HepG2 (cell line): ENCODE results near the gene ALOX15. TPM values are rescaled to one million over a fixed set of nuclear protein-coding genes. Genes with fewer than 3 reads are reported as not detected.

Experiments
- ATAC-seq: fragments of 200-7000 bp; cut with Tn5 transposase; 3 replicates; pipeline ENCODE4 v1.9.1; 2020; ENCODE audit warnings: mild to moderate bottlenecking, moderate library complexity
- BruUV-seq: library from RNA; stranded (reverse); fragments of 400-500 nt; replicated peaks from 2 replicates; lab custom pipeline; 2021; lab: Mats Ljungman, UMichigan
- CTCF ChIA-PET: fragments of 300-600 bp; formaldehyde crosslinking; extraction: SDS; loops from one replicate; lab custom pipeline; 2021; ENCODE audit warnings: low total read pairs, inconsistent platforms, low intra/inter-chr PET ratio; lab: Yijun Ruan, JAX
- POLR2A ChIA-PET: fragments of 350-600 bp; sonication (Branson Sonifier 250); formaldehyde crosslinking; loops from one replicate; lab custom pipeline; 2020; ENCODE audit warnings: antibody characterized with exemption, inconsistent platforms; lab: Yijun Ruan, JAX
- DNase-seq: peaks from one replicate; pipeline ENCODE4 v3.0.0-alpha.2; 2015; ENCODE audit warnings: low spot score
- FAIRE-seq: peaks from 3 replicates; lab custom pipeline; 2011; peaks lifted over from hg19 to GRCh38; lab: Jason Lieb, UNC
- H2AFZ ChIP-seq: one replicate; pipeline ENCODE4 v1.6.1; 2011; ENCODE audit warnings: low read length, inconsistent platforms
- H3K27ac ChIP-seq: fragments of 300-600 bp; 3 replicates; pipeline ENCODE4 v1.8.0; 2011; ENCODE audit warnings: mixed run types, mild to moderate bottlenecking, mixed read lengths, low read length, inconsistent platforms; ENCODE audit not compliant: insufficient read depth; ENCODE audit errors: extremely low read length
- H3K27me3 ChIP-seq, 2 experiments: fragments of 200-600 bp in 1 of 2; 2 replicates in 1 of 2; 3 replicates in 1 of 2; pipeline versions ENCODE4 v1.6.0 to v1.8.0; 2011; ENCODE audit warnings: low read length in 2 of 2, mild to moderate bottlenecking in 2 of 2, moderate library complexity in 2 of 2, inconsistent platforms in 1 of 2; ENCODE audit not compliant: insufficient read depth in 2 of 2, control insufficient read depth in 1 of 2
- H3K36me3 ChIP-seq, 2 experiments: fragments of 200-600 bp in 1 of 2; replicated peaks in 1 of 2; 2 replicates in 1 of 2; 3 replicates in 1 of 2; pipeline versions ENCODE4 v1.5.1 to v1.8.0; 2011; ENCODE audit warnings: low read length in 2 of 2, inconsistent platforms in 1 of 2; ENCODE audit not compliant: insufficient read depth in 2 of 2, control insufficient read depth in 1 of 2
- H3K4me1 ChIP-seq: 2 replicates; pipeline ENCODE4 v1.5.1; 2012; ENCODE audit warnings: low read length, inconsistent platforms; ENCODE audit not compliant: insufficient read depth
- H3K4me2 ChIP-seq: 2 replicates; pipeline ENCODE4 v1.6.0; 2011; ENCODE audit warnings: low read depth, low read length, inconsistent platforms
- H3K4me3 ChIP-seq, 3 experiments: fragments of 200-600 bp in 1 of 3; sonication (generic), shearing (Covaris generic) in 1 of 3; replicated peaks in 1 of 3; 2 replicates each; pipeline ENCODE4 v1.5.1; 2011 to 2016; ENCODE audit warnings: low read length in 3 of 3, inconsistent platforms in 2 of 3, low read depth in 2 of 3, mild to moderate bottlenecking in 2 of 3, control low read depth in 1 of 3, mixed read lengths in 1 of 3; ENCODE audit not compliant: insufficient read depth in 1 of 3
- H3K79me2 ChIP-seq: one replicate; pipeline ENCODE4 v1.6.1; 2011; ENCODE audit warnings: low read length, inconsistent platforms; ENCODE audit not compliant: insufficient read depth
- H3K9ac ChIP-seq: 2 replicates; pipeline ENCODE4 v1.6.0; 2011; ENCODE audit warnings: mild to moderate bottlenecking, low read depth, low read length, inconsistent platforms; ENCODE audit not compliant: insufficient read depth
- H3K9me3 ChIP-seq: 2 replicates; pipeline ENCODE4 v1.5.1; 2012; ENCODE audit warnings: mild to moderate bottlenecking, low read length
- H4K20me1 ChIP-seq: 2 replicates; pipeline ENCODE4 v1.6.0; 2011; ENCODE audit warnings: inconsistent platforms, mild to moderate bottlenecking, low read length, moderate library complexity; ENCODE audit not compliant: insufficient read depth
- HMG20A ChIP-seq: IDR thresholded peaks from 2 replicates; pipeline ENCODE4 v1.6.1; 2016; ENCODE audit warnings: borderline replicate concordance
- NONO ChIP-seq, 2 experiments: fragments of 450-650 bp in 1 of 2; sonication (generic) in 1 of 2; formaldehyde crosslinking in 1 of 2; IDR thresholded peaks in 1 of 2; conservative IDR thresholded peaks in 1 of 2; 2 replicates each; pipeline versions ENCODE4 v1.6.1 to v1.8.0; 2017 to 2022; ENCODE audit warnings: mild to moderate bottlenecking in 1 of 2, missing genetic modification reagents in 1 of 2, moderate library complexity in 1 of 2
- PAWR ChIP-seq: sonication (generic); formaldehyde crosslinking; IDR thresholded peaks from 2 replicates; pipeline ENCODE4 v1.4.0; 2020; ENCODE audit warnings: missing genetic modification reagents, mild to moderate bottlenecking, borderline replicate concordance
- PHF20 ChIP-seq: sonication (generic); formaldehyde crosslinking; IDR thresholded peaks from 2 replicates; pipeline ENCODE4 v1.5.0; 2020; ENCODE audit warnings: mild to moderate bottlenecking, missing genetic modification reagents
- ZIK1 ChIP-seq: sonication (generic); formaldehyde crosslinking; IDR thresholded peaks from 2 replicates; pipeline ENCODE4 v1.5.0; 2020; ENCODE audit warnings: mild to moderate bottlenecking, low read depth, missing genetic modification reagents, borderline replicate concordance
- ZNF367 ChIP-seq: sonication (generic); formaldehyde crosslinking; IDR thresholded peaks from 2 replicates; pipeline ENCODE4 v1.4.0; 2020; ENCODE audit warnings: missing genetic modification reagents, borderline replicate concordance
- WGBS: methylation state at CpG from one replicate; pipeline ENCODE4 v1.1.6; 2017; ENCODE audit warnings: low lambda C conversion rate; 5-methylcytosine and 5-hydroxymethylcytosine counted together
- in situ Hi-C: cut with HindIII; loops from 2 replicates; pipeline ENCODE4 v1.10.0; 2017; ENCODE audit warnings: low pct_unique_long_range_greater_than_20kb; ENCODE audit not compliant: extremely low pct_ligation_motif_present
- intact Hi-C: fragments of 100-400 bp; cut with micrococcal nuclease; formaldehyde crosslinking; loops from one replicate; pipeline ENCODE4 v1.10.0; 2022; ENCODE audit not compliant: unreplicated experiment
- polyA plus RNA-seq, 8 experiments: library from polyadenylated mRNA; depleted of rRNA in 3 of 8; stranded (reverse) in 7 of 8; unstranded in 1 of 8; fragments of >200 nt; fragmentation: Illumina TruSeq in 4 of 8; extraction: Trizol in 4 of 8; gene quantifications; 2 replicates each; pipeline versions ENCODE4 v1.2.1 to v1.2.3, GENCODE V29; 2011 to 2016; ENCODE audit warnings: low read depth in 4 of 8, missing spikeins in 1 of 8, mixed read lengths in 1 of 8; ENCODE audit not compliant: insufficient read depth in 1 of 8
- total RNA-seq, 5 experiments: library from RNA; depleted of rRNA; stranded (reverse); fragments of >200 nt; fragmentation: Illumina TruSeq; extraction: Trizol; gene quantifications; 2 replicates each; pipeline ENCODE4 v1.2.3, GENCODE V29; 2016; ENCODE audit warnings: low read depth in 1 of 5
- TF ChIP-seq, protein P1 (sequence below): fragments of 450-650 bp; IDR thresholded peaks from 2 replicates; pipeline ENCODE4 v1.6.1; 2017; ENCODE audit warnings: mild to moderate bottlenecking
- TF ChIP-seq, protein P2 (sequence below): sonication (generic); formaldehyde crosslinking; IDR thresholded peaks from 2 replicates; pipeline ENCODE4 v1.4.0; 2020; ENCODE audit warnings: missing genetic modification reagents
- TF ChIP-seq, protein P3 (sequence below): IDR thresholded peaks from 2 replicates; pipeline ENCODE4 v1.6.1; 2012; ENCODE audit warnings: low read length, improper control_type of control experiment

The ALOX15 gene
- total and polyA plus RNA-seq, 2 of the 13 experiments (the other 11 are each of a cell fraction or from before 2014, with no cell fraction given): 0.04 TPM; not detected in 1

DNA sequence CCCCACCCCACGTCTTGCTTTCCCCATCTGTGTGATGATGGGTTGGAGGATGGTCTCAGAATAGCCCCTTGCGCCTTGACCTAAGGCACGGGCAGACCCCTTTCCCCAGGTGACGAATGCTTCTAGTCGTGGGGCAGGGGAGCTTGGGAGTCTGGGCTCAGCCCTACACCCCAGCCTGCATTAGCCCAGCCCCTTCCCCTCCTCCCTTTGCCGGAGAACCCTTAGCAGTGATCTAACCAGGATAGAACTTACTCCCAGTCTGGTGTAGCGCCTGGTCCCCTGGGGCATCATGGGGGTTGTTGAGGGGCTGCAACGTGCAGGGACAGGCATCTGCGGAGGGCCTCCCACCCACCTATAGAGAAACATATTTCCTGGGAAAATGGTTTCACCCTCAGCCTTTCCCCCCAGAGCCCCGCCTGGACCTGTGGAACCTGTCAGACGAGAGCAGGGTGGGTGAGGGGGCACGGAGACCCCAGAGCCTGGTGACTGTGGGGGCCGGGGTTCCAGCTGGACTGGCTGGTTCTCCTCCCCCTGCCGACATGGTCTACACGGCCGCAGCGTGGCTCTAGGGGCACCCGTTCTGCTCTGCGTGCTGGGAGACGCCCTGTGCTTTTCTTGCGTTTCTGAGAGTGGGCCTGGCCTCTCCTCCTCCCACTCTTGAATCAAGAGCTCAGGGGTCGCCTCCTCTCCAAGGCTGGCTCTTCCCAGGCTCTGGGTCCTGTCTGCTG is 52.4 kb downstream of the ALOX15 start:
- Histone ChIP-seq H3K27me3 (peaks cover 2 to 14% of the 10 kb centered on the region in 2 experiments; a peak in 4 of 5 replicates), H3K27ac (no peak overlapping the region), H3K9ac (no peak overlapping the region), H3K79me2 (no peaks in the 10 kb centered on the region), H3K4me2 (no peak overlapping the region)
- in situ Hi-C loops: no loop called here
- no peak for DNase-seq
- no TSS peak for BruUV-seq
- WGBS: 70% methylated on average over 16 of the region's 22 CpGs
- CTCF ChIA-PET: no interaction called here
- no peak for ATAC-seq
- TF ChIP-seq, protein P1, sequence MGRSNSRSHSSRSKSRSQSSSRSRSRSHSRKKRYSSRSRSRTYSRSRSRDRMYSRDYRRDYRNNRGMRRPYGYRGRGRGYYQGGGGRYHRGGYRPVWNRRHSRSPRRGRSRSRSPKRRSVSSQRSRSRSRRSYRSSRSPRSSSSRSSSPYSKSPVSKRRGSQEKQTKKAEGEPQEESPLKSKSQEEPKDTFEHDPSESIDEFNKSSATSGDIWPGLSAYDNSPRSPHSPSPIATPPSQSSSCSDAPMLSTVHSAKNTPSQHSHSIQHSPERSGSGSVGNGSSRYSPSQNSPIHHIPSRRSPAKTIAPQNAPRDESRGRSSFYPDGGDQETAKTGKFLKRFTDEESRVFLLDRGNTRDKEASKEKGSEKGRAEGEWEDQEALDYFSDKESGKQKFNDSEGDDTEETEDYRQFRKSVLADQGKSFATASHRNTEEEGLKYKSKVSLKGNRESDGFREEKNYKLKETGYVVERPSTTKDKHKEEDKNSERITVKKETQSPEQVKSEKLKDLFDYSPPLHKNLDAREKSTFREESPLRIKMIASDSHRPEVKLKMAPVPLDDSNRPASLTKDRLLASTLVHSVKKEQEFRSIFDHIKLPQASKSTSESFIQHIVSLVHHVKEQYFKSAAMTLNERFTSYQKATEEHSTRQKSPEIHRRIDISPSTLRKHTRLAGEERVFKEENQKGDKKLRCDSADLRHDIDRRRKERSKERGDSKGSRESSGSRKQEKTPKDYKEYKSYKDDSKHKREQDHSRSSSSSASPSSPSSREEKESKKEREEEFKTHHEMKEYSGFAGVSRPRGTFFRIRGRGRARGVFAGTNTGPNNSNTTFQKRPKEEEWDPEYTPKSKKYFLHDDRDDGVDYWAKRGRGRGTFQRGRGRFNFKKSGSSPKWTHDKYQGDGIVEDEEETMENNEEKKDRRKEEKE: no peak
- no peak for TF ChIP-seq ZIK1 (CRISPR knock-in tag)
- TF ChIP-seq, protein P2, sequence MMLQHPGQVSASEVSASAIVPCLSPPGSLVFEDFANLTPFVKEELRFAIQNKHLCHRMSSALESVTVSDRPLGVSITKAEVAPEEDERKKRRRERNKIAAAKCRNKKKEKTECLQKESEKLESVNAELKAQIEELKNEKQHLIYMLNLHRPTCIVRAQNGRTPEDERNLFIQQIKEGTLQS (CRISPR knock-in tag): no peak
- no peak for TF ChIP-seq HMG20A
- no peak for TF ChIP-seq PHF20 (CRISPR knock-in tag)
- TF ChIP-seq ZNF367 (CRISPR knock-in tag): no peak
- TF ChIP-seq, protein P3, sequence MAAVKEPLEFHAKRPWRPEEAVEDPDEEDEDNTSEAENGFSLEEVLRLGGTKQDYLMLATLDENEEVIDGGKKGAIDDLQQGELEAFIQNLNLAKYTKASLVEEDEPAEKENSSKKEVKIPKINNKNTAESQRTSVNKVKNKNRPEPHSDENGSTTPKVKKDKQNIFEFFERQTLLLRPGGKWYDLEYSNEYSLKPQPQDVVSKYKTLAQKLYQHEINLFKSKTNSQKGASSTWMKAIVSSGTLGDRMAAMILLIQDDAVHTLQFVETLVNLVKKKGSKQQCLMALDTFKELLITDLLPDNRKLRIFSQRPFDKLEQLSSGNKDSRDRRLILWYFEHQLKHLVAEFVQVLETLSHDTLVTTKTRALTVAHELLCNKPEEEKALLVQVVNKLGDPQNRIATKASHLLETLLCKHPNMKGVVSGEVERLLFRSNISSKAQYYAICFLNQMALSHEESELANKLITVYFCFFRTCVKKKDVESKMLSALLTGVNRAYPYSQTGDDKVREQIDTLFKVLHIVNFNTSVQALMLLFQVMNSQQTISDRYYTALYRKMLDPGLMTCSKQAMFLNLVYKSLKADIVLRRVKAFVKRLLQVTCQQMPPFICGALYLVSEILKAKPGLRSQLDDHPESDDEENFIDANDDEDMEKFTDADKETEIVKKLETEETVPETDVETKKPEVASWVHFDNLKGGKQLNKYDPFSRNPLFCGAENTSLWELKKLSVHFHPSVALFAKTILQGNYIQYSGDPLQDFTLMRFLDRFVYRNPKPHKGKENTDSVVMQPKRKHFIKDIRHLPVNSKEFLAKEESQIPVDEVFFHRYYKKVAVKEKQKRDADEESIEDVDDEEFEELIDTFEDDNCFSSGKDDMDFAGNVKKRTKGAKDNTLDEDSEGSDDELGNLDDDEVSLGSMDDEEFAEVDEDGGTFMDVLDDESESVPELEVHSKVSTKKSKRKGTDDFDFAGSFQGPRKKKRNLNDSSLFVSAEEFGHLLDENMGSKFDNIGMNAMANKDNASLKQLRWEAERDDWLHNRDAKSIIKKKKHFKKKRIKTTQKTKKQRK: no peak
- TF ChIP-seq PAWR (CRISPR knock-in tag): no peak
- no peak for TF ChIP-seq NONO (IDR thresholded peaks at IDR 0.05)
- no peak for TF ChIP-seq NONO (CRISPR knock-in tag; conservative IDR thresholded peaks at IDR 0.05)
- TF ChIP-seq, all 625 proteins: peak for 0
- Histone ChIP-seq H4K20me1 (no peaks in the 10 kb centered on the region), H3K4me3 (no peak overlapping the region), H3K9me3 (no peaks in the 10 kb centered on the region), H3K4me1 (peaks cover 28% of the 10 kb centered on the region), H2AFZ (no peak overlapping the region), H3K36me3 (no peaks in the 10 kb centered on the region)
- intact Hi-C loops: no loop called here
- POLR2A ChIA-PET: no interaction called here
- no peak for FAIRE-seq
